NB4 (cell line): ENCODE data around the gene MXRA7.

Experiments used
- CTCF ChIP-seq: IDR thresholded peaks from one replicate; pipeline ENCODE4 v1.5.1; 2012; ENCODE audit warnings: low read depth, low read length
- MAX ChIP-seq: IDR thresholded peaks from 2 replicates; pipeline ENCODE4 v1.6.1; 2011; ENCODE audit warnings: low read depth, low read length
- POLR2A ChIP-seq: IDR thresholded peaks from 2 replicates; pipeline ENCODE4 v1.6.1; 2011; ENCODE audit warnings: mild to moderate bottlenecking; ENCODE audit not compliant: insufficient read length; ENCODE audit errors: extremely low read depth

- TF ChIP-seq CTCF, result no peak
- no peak for TF ChIP-seq MAX
- TF ChIP-seq POLR2A, result no peak
These were observed 8.7 kb downstream of the MXRA7 start for GRCh38 chr17:76702076-76702475.
